HG02981 (cell line): ENCODE measurements around the gene MBD5.
A peak's percentile ranks its signal among the peaks of the same experiment; 100 is the strongest.

Source experiments
- ATAC-seq: cut with Tn5 transposase; IDR thresholded peaks from one replicate; pipeline ENCODE4 v1.9.1; 2021; ENCODE audit warnings: mild to moderate bottlenecking, moderate library complexity; ENCODE audit not compliant: unreplicated experiment

The MBD5 gene

DNA sequence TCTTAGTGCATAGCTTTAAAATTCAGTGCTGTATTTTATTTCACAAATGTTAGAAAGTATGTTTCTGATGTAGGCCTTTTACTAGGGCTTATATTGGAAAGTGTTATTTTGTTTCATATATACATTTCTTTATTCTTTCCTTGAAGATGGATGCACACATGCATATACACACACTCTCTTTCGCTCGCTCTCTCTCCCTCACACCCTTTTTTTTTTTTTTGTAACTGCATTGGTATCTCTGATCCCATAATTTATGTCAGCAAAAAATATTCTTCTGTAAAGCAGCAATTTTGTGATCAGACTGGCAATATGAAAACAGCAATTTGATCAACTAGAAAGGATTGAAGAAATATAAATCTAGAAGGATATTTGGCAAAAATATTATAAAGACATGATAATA lies 2.0 kb downstream of the MBD5 start:
- no peak for ATAC-seq

DNA sequence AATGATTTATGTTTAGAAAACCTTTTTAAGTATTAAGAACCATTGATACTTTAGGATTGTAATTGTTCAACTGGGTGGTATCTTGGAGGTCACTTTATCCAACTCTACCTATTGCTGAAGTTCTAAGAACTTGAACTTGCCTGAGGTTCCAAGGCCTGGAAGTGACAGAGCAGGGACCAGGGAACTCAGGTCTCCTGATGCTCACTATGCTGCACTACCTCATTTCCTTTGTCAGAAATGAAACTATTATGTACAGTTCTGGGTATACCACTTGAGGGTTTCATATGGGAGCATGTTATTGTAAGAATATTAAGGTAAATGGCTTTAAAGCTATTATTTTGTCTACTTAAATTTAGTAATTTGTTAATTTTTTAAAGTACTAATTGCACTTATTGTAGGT lies 3.0 kb downstream of the MBD5 start:
- peak; percentile 30 for ATAC-seq

DNA sequence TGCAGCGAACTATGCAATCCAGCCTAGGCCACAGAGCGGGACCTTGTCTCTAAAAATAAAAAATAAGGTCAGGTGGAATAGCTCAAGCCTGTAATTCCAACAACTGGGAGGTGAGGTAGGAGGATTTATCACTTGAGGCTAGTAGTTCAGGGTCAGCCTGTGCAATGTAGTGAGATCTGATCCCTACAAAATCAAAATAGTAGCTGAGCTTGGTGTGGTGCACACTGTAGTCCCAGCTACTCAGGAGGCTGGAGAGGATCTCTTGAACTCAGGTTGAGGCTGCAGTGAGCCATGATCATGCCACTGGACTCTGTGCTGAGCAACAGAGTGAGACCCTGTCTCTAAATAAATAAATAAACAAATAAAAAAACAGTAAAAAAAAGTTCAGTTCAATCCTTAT lies 5.7 kb downstream of the MBD5 start:
- no peak for ATAC-seq

DNA sequence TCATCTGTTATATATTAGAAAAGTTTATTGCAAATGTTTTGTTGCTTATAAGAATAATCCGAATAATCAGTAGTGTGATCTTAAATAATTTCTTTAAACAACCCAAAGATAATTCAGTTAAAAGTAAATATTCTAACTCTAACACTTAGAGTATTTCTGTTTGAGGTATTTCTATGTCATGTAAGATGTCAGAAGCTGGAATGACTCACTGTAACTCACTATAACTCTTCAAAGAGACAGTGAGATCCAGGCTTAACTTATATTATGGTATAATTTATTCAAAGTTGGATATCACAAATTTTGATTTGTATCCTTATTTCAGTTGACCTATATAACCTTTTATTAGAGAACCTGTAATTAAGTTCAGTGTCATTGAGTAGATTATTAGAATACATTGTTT lies 6.9 kb downstream of the MBD5 start:
- no peak for ATAC-seq

DNA sequence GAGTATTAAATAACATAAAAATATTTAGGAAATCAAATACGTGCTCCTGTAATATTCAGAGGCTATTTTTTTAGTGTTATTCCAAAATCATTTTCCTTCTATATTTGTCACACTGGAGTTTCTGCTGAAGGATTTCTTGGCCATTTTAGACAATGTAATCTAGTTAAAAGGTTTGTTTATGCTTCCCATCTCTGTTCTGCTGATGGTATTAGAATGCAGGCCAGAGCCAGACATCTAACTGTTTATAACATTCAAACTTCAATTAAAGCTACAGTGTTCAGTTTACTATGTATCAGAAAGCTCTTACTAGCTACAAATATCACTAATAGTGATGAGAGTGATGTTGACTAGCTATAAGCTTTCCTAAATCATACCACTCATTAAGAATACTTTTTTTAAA lies 7.9 kb downstream of the MBD5 start:
- ATAC-seq, result no peak

DNA sequence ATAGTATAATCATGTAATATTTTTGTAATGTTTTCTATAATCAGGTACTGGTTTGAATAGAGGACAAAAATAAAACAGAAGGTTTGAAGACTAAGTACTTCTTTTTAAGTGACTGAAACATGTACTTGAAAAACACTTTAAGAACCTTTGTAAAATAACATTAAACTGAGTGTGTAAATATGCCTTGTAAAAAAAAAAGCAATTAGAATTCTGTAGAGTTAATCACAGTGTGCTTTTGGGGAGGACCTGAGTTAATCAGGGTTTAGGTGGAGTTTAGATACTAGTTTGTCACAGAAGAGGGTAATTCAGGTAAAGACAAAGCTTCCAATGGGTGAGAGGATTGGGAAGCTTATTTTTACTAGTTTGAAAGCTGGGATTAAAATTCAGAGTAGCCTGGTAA lies 10.3 kb downstream of the MBD5 start:
- ATAC-seq, result no peak

DNA sequence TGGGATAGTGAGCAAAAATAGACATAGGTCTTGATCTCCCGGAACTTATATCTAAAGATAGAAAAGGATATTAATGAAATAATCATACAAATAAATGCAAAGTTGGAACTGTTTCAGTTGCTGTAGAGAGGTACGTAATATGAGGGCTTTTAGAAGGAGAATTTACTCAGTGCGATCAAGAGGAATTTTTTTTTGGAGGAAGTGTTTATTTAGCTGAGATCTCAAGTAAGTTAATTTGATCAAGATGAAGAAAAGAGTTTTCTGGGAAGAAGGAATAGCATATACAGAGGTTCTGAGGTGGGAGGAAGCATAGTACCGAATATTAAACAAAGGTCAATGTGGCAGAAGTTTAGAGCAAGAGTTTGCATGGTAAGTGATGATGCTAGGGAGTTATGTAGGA lies 11.3 kb downstream of the MBD5 start:
- no peak for ATAC-seq

DNA sequence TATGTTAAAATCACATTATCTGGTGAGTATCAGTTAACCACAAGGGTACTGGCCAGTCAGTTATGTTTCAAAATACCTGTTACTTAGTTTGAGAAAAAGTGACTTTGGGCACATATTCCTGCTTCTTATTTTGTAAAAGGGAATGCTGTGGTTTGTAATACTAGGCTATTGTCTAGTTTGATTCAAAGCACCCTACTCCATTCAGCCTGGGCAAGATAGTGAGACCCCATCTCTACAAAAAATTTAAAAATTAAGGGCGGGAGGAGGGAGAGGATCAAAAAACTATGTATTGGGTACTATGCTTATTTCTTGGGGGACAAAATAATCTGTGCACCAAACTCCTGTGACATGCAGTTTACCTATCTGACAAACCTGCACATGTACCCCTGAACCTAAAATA lies 18.9 kb downstream of the MBD5 start:
- no peak for ATAC-seq

DNA sequence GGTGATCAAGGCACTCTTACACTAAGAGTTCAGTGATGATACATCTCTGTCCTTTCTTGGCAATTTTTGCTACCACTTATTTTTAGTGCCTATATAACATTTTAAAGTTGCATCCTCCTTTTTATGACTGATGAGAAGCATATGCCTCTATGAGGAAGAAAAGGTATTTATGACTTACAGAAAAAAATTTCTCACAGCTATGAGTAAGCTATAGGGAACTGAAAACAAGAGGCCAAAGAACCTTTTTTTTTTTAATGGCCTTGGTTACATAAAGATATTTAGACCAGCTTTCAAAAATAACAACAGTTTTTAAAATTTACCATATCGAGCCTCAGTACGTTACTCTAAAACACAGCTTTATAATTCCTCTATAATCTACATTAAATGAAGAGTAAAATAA lies 21.3 kb downstream of the MBD5 start:
- ATAC-seq, result peak; percentile 73

DNA sequence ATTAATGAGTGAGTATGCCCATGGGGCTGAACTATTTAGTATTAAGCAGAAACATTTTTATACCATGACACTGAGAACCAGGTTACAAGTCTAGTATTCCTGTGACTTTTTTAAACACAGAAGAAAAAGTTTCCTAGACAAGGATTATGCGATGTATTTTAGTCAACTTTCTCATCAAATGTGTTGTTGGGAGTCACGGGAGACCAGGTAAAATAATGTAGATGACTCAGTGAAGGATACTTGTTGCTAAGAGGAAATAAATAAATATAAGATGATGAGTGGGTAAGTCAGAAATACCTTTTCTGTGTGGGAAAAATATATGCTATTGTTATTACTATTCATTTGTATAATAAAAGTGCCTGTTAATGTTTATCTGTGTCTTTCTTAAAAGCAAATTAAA lies 23.4 kb downstream of the MBD5 start:
- no peak for ATAC-seq

DNA sequence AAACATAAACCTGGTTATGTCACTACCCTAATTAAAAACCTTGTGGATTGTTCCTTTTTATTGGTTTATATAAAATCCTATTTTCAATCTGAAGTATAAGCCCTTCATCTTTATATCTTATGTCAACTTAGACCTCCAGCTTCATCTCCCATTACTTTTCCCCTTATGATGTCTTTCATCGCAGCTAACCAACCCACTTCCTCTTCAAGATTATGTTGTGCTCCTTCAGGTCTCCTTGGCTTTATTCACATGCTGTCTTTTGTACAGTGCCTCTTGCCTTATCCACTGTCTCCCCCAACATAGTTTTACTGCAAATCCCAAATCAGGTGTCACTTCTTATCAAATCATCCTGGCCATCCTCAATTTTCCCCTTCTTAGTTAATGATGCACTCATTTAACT lies 25.9 kb downstream of the MBD5 start:
- ATAC-seq, result no peak

DNA sequence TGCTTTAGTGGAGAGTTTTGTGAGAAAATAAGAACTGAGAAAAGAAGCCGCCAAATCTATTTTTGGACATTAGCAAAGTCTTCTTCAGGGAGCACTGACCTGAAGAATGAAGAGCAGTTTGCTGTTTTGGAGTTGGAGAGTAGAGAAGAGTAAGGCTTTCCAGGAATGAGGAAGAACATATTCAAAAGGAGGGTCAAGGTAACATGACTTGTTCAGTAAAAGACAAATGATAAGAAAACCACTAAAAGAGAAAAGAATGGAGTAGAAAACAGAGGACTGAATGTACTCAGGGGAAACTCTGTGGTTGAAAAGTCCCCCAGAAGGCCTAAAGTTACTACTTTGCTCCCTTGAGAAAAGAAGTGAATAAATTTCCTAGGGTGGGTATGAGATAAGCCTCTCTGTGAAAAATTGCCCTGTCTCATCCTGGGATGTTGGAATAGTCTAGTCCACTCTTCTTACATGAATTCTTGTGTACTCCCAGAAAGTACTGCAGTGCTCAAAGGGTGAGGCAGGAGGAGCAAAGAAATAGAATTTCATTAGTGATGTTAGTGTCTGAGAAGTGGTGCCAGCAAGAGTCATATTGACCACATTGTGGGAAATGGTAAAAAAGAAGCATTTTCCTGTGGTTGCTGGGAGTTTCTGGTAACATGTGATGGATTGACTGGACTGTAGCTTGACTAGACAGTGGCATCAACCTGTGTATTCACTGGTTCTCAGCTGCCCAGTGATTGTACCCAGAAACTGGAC lies 27.8 kb downstream of the MBD5 start:
- peak; percentile 65 for ATAC-seq

DNA sequence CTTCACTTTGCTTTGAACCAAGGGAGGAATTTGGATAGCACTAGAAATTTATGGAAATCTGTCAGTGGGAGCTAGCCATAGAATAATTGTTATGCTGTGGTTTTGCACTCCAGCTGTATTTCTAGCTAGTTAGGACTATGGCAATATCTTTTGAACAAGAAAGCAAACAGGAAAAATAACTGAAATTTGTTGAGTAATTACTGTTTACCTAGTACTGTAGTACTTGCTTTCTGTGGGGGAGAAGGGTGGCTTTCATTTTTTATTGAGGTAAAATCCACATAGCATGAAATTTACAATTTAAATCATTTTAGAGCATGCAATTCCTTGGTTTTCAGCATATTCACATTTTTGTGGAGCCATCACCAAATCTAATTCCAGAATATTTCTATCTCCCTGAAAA lies 28.4 kb downstream of the MBD5 start:
- ATAC-seq, result no peak

DNA sequence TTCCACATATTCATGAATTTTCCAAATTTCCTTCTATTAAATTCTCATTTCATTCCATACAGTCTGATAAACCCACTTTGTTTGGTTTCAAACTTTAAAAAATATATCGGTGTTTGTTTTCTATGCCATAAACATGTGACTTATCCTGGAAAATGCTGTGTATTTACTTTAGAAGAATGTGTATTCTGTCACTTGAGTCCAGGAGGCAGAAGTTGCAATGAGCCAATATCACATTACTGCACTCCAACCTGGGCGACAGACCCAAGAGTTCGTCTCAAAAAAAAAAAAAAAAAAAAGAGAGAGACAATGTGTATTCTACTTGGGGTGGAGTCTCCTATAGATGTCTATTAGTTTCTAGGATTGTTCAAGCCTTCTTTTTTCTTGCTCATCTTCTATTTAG lies 31.8 kb downstream of the MBD5 start:
- ATAC-seq, result no peak

DNA sequence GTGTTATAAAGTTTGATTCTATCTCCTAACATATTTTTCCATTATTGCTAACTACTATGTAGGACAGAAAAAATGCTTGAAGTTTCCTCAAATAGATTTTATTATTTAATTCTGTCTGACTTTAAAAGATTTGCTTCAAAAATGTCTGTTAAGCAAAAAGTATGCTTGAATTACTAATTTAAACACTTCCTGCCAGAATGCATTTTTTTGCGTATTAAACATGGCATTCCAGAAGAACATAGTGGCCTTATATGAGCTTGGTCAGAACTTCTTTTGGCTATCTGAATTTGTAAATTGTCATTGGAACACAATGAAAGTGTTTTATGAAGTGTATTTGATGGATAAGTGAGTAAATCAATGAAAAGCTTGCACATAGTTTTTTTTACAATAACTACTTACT lies 37.8 kb downstream of the MBD5 start:
- ATAC-seq, result no peak

DNA sequence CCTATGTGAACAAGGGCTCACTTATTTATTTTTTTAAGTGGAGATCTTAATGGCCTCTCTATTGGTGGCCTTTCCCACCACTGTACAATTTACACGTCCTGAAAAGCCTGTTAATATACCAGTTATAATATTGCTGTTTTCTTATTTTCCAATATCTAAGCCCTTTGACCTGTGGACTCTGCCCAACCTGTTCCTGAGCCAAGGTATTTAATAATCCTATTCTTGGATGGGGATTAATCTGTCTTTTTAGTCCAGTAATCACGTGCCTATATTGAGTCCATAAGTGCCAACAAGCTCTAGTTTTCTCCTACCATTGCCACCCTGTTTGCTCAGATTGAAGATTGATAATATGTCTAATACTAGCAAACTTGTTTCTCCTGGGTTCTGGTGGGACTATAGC lies 42.7 kb downstream of the MBD5 start:
- no peak for ATAC-seq

DNA sequence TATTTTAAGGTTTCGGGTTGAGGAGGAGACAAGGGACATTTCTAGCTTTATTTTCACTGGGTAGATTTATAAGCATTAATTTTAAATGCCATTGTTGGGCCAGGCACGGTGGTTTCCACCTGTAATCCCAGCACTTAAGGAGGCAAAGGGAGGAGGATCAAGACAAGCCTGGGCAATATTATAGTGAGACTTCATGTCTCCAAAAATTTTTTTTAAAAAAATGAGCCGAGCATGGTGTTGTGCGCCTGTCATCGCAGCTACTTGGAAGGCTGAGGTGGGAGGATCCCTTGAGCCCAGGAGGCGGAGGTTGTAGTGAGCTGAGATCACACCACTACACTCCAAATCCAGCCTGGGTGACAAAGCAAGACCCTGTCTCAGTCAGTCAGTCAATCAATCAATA lies 45.0 kb downstream of the MBD5 start:
- no peak for ATAC-seq

DNA sequence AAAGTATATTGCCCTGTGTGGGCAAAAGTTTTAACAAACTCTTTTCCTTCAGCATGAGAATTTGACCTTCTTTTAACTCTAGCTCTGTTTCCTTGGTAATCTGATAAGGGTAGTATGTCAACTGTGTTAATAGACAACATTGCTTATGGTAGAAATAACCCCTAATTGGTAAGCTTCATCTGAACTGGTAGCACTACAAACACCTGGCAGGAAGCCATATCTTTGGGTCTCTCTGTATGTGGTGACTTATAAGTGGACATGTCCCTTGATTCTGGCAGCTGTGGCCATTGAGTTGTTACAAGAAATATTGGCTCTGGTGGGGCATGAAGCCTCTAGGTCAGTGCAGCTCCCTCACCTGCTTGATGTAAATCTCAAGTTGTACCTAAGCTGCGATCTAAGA lies 46.9 kb downstream of the MBD5 start:
- no peak for ATAC-seq

DNA sequence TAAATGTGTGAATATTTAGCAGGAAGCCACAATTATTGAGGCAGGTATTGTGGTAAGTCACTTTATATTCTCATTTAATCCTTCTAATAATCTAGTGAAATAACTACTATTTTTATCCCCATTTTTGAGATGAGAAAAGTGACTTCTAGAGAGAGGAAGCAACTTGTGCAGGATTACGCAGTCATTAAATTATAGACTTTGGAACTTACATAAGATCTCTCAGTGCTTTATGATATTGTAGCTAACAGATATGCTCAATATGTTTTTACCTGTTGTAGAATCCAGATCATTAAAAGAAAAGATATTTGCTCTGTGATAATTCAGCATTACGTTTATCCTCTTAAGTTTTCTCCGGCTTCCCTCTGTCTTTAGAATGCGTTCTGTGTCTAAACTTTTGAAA lies 50.5 kb downstream of the MBD5 start:
- no peak for ATAC-seq

DNA sequence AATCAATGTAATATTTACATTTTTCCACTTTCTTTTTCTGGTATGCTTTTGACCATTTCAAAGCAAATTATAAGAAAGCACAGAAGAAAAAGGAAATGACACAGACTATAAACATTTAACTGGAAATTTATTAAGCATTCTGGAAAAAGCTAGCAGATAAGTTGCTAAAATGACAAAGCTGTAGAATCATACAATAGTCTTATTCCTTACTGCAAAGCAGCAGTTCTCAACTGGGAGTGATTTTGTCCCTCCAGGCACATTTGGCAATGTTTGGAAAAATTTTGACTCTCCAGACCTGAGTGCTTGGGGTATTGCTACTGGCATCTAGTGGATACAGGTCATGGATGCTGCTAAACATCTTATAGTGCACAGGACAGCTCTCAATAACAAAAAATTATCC lies 75.1 kb downstream of the MBD5 start:
- no peak for ATAC-seq

DNA sequence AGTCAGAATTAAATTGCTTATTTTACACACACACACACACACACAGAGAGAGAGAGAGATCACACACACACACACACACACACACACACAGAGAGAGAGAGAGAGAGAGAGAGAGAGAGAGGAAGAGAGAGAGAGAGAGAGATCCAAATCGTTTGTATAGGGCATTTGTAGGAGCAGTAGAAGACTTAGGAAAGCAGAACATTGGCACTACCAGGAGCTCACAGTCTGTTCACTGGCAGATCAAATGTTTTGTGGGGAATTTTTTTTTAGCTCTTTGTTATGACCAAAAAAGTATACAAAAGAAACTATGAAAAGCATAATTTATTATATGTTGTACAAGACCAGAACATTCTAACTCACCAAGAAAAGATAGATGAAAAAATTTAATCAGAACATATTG lies 81.8 kb downstream of the MBD5 start:
- no peak for ATAC-seq

DNA sequence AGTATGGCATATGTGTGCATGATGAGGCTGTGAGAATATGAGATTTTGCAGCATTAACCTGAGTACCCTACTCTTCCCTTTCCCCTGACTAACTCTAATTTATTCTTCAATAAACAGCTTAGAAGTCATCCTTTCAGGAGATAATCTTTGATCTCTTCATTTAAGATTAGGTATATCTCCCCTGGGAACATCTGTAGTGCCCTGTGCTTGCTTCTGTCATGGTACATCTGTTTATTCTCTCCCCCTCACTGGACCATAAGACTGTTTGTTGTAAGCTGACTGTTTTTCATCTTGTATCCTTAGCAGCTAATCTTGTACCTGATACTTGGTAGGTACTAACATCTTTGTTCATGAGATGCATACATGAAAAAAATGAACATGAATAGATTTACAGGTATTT lies 83.1 kb downstream of the MBD5 start:
- no peak for ATAC-seq

DNA sequence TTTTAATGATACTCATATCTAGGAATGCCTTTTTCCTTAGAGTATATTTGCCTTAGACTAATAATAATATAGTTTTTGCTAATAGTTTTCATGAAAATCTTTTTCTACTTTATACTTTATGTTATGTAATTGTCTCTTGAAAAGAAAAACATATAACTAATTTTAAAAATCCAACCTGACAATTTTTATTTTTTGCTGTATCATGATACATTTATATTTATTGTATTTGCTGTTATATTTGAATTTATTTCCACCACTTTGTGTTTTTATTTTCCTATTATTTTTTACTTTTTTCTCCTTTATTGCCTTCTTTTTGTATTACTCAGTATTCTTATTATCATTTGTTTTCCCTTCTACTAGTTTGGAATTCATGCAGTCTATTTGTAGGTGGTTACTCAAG lies 85.4 kb downstream of the MBD5 start:
- ATAC-seq, result no peak

DNA sequence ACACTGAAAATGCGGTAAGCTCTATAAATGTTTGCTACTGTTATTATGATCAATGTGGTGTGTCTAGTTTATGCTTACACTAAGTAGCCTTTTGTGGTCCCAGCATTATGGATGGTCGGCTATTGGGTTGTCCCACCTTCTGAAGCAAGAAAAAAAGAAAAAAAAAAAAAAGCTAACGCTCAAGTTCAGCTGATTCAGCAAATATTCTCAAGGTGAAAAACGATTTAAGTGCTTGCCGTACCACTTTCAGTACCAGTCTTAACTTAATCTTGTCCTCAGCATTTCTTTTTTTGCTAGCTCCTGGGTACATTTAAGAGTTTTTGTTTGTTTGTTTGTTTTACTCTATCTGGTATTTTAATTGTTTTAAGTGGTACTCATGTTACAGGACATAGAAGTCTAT lies 87.5 kb downstream of the MBD5 start:
- ATAC-seq, result no peak
